Astrocyte (in vitro differentiated cells and primary cell): Measurements from ENCODE around the gene ARIH1.

Experiments used
- CTCF ChIP-seq: IDR thresholded peaks from 2 replicates; pipeline ENCODE4 v1.5.1; 2011; ENCODE audit warnings: low read depth, mild to moderate bottlenecking, inconsistent platforms, low read length, moderate library complexity; ENCODE audit not compliant: insufficient read depth
- EZH2 ChIP-seq: IDR thresholded peaks from 2 replicates; pipeline ENCODE4 v1.6.1; 2012; ENCODE audit warnings: mild to moderate bottlenecking, low read length, inconsistent platforms; ENCODE audit not compliant: insufficient read depth

GRCh38 chr15:72584006-72584405 is 109.9 kb downstream of the ARIH1 start:
- TF ChIP-seq EZH2 (no peak), CTCF (no peak)
